GM19043 (cell line): ENCODE data around the gene IFT88.
"Not testable (repeated sequence)": the region's sequence is repeated elsewhere in the genome, so short reads cannot be mapped to it uniquely, and the experiment has no call there.

Experiments
- ATAC-seq: cut with Tn5 transposase; IDR thresholded peaks from one replicate; pipeline ENCODE4 v1.9.1; 2021; ENCODE audit warnings: low read depth; ENCODE audit not compliant: unreplicated experiment

IFT88 gene

DNA sequence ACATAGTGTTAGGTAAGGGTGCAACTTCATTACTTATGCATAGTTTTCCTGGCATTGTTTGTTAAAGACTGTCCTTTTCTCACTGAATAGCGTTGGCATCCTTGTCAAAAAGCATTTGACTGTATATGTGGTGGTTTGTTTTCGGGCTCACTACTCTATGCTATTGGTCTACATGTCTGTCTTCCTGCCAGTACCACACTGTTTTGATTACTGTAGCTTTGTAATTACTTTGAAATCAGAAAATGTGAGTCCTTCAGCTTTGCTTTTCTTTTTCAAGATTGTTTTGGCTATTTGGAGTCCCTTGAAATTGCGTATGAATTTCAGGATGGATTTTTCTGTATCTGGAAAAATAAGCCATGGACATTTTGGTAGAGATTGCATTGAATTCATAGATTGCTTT lies 56.0 kb downstream of the IFT88 start:
- no peak for ATAC-seq

DNA sequence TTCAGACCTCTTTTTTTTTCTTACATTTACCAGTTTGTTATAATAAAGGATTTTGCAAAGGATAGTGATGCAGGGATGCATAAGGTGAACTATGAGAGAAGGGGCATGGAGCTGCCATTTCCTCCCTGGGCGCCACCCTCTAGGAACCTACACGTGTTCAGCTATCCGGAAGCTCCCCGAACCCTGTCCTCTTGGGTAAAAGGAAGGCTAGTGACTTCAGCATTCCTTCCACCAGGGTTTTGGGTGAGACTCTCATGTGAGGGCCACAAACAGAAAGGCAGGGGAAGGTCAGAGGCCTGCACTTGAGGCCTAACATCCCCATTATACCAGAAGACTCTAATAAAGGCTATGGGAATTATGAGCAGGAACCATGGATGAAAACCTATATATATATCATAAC lies 57.3 kb downstream of the IFT88 start:
- ATAC-seq: no peak

DNA sequence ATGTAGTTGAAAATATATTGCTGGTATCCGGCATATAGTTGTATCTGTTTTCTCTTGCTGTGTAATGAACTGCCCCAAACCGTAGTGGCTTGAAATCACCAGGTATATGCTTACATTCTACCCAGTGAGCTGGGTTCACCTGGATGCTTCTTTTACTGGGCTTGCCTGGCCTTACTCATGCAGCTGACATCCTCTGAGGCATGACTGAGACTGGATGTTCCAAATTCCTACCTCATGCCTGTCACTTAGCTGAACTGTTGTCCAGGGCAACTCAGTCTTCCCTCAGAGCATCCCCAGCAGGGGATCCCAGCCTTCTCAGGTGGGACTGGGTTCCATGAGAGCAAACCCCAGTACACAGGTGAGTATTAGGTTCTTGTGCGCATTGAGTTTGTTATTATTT lies 66.8 kb downstream of the IFT88 start:
- no peak for ATAC-seq

DNA sequence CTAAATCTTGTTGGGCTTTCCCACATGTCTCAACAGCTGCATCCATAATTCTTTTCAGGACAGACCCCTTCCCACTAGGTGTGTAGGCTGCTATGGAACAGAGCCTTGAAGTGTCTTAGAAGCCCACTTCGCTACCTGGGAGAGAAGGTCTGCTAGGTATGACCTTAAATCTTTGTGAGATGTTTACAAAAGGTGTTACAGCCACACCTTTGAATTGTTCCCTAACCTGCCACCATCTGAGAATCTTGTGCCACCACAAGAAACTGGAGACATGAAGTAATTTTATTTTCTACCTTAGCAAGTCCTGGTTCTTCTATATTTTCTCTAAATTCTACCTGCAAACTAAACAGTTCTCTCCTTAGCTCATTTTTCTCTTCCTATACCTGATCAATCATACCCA lies 69.1 kb downstream of the IFT88 start:
- no peak for ATAC-seq

DNA sequence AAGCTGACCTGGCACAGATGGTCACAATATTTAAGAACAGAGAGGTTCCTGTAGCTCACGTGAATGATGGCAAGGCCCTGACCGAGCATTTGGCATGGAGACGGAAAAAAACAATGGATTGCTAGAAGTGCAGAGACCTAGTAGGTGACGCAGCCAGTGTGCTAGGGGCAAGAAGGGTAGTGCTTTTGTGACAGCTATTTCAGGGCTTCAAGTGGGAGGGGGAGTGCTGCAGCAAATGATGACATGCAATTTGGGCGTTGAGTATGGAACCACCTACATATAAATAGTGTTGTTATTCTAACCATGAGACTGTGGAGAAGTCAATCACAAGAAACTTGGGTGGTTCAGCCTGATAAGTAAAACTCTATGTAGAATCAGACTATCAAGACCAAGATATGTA lies 70.9 kb downstream of the IFT88 start:
- ATAC-seq: no peak

DNA sequence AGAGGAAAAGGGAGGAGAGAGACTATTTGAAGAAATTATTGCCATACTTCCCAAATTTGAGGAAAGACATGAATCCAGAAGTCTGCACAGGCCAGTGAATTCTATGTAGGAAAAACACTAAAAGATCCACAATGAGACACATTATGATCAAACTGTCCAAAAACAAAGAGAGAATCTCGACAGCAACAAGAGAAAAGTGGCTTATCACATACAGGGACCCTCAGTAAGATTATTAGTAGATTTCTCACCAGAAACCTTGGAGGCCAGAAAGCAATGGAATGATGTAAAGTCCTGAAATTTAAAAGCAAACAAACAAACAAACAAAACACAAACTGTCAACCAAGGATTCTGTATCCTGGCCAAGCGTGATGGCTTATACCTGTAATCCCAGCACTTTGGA lies 80.8 kb downstream of the IFT88 start:
- no peak for ATAC-seq

DNA sequence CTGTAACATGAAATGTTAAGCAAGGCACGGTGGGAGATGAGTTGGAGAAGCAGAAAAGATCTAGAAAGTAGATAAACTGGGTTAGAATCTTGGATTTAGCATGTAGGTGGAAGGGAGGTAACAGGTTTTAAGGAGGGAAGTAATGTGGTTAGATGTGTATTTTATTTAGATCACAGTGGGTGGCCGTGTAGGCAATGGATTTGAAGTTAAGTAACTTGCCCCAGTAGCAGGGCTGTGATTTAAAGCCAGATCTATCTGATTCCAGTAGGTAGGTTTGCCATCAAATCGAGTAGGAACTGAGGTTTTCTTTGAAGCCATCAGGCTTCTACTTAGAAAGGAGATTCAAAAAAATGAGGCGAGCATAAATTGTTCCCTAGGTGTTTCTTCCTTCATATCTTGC lies 86.0 kb downstream of the IFT88 start:
- ATAC-seq: no peak

DNA sequence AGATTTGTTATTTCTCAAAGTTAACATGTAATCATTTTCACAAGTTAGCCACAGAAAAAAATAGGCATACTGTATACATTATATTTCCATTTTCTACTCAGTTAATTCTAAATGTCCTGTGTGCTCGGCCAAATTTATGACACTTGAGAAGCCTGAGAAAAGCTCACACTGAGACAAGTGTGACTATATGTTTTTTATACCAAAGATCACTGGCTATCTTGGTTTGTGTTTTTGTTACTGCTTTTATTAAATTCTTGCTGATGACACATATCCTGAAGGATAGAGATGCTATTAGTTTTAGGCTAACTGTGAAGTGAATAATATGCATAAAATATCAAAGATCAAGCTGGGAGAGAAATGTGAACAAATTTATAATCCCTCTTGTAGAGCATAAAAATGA lies 87.2 kb downstream of the IFT88 start:
- no peak for ATAC-seq

DNA sequence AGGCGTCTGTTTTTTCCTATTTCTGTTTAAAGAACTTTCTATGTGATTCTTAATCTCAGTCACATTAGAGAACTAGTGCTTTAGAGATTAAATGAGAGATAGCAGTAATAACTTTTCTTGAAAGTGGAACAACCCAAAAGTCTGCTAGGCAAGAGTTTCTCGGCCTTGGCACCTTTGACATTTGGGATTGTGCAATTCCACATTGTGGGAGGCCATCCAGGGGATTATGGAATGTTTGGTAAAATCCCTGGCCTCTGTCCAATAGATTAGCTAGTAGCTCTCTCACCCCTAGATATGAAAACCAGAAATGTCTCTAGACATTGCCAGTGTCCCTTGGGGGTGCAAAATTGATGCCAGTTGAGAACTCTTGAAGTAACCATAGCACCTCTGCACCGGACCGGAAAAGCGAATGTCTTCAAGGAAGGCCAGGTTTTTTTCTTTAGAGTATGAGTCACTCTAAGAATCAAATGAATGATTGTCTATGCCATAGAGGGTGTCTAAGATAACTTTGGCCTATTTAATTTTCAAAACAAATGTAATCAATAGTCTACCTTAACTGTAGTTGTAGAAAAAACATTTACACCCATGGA lies 91.6 kb downstream of the IFT88 start:
- ATAC-seq: no peak

DNA sequence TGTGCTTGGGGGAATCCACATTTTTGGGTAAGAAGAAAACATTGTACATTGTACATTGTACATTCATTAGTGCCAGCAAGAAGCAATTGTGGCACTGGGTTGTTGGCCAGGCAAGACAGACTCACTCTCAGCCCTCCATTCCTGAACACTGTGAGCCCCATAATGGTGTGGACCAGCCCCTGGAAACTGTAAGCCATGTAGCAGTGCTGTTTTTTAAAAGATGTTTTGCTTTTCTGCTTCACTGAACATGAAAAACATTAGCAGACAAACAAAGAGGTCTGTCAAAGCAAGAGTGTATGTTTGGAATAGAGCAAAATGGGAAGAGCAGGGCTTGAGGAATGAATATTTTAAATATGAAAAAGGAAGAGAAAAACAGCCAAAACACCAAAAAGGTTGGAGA lies 97.4 kb downstream of the IFT88 start:
- ATAC-seq: no peak

DNA sequence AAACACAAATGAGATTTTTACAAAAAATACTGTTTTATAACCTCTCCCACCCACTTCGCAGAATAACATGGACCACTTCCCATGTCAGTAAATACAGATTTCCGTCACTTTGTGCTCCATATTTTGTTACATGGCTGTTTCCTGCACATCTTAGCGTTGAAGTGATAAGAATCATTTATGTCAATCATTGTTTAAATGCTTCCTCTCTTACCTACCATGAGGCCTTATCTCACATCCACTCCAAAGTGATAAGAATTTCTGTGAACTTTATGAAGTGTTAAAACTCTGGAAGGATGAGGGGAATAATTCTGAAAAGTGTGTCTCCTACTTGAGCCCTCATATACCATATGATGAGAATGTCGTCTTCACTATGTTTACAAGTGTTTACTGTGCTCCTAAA lies 100.0 kb downstream of the IFT88 start:
- no peak for ATAC-seq

DNA sequence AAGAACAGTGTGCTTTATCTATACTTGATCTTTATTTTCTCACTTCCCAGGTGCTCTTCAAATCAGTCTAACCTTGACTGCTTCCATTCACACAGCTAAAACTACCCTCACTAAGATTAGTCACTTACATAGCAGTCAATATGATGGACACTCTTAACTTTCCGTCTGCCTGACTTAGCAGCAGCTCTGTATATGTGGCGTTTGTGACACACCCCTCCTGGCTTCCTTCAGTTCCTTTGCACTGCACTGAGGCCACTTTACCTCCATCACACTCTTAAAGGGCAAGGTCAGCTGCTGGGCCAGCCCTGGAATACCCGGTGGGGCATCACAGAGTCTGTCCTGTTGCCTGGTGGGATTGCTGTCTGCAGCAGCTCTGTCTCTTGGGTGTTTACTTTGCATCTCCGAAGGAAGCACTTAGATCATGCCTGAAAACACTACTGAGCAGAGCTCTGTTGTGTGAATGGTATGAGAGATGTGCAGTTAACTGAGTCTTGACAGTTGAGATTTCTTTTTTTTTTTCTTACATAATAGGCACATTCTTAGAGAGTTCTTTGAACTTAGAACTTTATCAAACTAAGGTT lies 101.0 kb downstream of the IFT88 start:
- ATAC-seq: no peak

DNA sequence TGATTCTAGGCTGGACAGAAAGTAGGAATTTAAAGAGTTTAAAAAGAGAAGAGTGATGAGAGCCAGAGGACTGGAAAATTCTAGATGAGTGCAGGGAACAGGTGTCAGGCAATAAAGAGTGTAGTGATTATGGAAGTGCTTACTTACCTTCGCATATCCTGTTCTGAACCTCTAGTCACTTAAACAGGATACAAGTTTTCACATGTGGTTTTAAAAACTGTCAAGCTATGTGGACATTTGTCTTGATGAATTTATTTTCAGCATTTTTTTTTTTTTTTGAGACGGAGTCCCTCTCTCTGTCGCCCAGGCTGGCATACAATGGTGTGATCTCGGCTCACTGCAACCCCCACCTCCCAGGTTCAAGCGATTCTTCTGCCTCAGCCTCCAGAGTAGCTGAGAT lies 102.2 kb downstream of the IFT88 start:
- no peak for ATAC-seq

DNA sequence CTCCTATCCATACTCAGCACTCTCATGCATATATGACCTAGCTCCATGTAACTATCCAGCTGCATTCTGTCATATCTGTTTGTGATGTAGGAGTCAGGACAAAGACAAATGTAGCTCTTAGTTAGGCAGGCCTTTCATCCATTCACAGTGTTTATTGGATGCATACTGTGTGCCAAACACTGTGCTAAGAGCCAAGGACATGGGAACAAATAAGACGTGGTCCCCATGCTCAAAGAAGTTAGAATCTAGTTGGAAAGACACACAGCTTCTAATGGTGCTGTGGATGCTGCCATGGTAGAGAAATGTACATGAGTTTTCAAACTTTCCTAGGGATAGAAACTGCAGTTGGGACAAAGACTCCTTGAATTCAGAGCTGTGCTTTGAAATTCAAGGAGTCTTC lies 104.8 kb downstream of the IFT88 start:
- no peak for ATAC-seq

DNA sequence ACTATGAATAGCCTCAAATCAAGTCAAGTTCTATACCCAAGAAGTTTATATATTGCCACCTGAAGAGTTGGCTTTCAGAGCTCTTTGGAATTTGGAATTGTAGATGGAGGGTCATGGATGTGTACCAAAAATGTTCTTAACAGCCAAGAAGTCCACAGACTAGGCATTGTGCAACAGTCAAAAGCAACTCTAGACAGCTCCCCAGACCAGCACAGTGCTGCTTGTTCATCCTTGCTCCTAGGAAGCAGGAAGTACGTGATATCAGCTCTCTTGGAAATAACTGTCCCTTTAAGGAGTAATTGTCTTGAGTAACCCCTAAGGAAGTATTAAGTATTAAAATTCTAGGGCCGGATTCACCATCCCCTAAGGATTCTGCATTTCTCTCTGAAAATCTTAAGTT lies 105.8 kb downstream of the IFT88 start:
- no peak for ATAC-seq

DNA sequence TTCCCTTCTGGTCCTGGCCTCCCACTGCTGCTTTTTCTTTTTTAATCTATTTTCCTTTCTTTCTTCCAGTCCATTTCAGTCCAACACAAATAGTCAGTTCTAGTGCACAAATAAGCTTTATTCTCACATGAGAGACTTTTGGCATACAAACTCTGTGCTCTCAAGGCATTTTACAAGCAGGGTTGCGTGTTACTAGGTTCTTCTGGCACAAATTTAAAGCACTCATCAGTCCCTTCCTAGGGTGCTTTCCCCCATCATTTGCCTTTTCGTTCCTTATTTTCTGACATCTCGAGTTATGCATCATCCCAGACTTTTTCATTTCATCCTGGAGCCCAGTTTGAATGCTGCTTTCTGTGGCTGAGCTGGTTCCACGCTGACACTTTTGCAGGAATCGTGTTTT lies 106.8 kb downstream of the IFT88 start:
- ATAC-seq: no peak

DNA sequence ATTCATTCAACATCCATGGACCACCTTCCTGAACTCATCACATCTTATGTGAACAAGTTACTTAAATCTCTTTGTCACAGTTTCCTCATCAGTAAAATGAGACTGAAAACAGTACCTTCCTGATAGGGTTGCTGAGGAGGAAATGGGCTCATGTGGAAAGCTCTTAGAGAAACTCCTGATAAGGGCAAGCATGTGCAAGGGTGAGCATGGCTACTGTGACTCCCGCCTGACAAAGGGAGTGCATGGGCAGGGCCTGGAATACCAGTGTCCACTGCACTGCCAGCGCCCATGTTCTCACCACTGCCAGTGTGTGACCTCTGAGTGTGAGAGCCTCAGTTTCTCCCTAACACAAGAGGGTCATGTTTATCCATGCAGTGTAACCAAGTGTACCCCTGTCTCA lies 109.3 kb downstream of the IFT88 start:
- no peak for ATAC-seq

DNA sequence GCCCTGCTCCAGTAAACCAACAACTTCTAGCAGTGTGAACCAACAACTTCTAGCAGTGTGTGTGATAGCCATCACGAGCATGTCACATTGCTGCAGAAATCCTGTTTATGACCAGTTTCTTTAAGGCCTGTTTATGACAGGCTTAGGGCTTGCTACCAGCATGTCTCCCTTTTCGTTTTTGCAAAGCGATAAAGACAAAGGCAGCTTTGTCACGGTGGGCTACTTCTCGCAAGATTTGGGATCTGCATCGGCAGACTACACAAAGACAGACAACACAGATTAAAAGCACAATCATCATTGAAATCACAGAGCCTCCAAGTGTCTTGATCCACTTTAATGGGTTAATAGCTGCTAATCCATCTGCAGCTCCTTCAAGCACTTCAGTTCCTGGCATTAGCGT lies 111.6 kb downstream of the IFT88 start:
- not testable (repeated sequence) for ATAC-seq

DNA sequence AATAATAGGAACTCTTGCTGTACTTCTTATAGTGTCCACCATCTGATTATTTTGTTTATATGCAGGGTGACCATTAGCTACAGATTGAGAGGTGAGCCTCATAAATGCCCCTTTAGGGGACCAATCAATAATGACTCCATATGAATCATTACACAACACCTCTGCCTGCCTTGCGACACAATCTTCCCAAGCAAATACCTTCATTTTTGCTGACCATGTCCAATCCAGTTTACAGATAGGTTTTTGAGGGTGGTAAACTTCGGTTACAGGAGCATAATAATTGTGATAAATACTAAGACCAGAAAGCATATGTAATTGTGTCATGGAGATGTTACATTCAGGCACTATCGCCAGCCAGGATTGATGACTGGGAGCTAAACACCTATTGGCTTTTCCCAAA lies 112.9 kb downstream of the IFT88 start:
- no peak for ATAC-seq

DNA sequence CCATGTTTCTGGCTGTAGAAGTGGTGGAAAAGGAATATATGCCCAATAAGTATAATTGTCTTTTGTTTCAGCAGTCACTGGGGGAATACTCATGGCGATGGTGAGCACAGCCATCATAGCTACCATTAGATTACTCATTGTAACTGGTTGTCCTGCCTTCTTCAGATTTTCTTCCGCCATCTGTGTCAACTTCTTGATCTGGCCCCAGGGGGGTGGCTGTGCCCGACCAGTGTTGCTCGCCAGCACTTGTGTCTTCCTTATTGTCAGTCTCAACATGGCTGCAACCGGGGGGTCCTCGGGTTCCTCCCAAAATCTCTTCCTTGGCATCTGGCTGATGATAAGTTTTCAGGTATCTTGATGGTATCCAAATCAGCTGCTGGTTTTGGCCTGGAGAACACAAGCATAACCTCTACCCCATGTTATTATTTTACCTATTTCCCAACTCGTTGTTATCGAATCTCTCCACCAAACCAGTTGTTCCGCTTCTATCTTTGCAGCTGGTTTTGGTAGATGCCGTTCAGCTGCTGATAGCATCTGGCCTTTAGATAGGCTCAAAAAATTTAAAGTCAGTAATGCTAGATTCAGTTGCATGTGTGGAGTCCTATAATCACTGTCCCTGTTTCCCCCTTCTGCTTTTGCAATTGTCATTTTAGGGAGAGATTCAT lies 113.6 kb downstream of the IFT88 start:
- ATAC-seq: no peak

DNA sequence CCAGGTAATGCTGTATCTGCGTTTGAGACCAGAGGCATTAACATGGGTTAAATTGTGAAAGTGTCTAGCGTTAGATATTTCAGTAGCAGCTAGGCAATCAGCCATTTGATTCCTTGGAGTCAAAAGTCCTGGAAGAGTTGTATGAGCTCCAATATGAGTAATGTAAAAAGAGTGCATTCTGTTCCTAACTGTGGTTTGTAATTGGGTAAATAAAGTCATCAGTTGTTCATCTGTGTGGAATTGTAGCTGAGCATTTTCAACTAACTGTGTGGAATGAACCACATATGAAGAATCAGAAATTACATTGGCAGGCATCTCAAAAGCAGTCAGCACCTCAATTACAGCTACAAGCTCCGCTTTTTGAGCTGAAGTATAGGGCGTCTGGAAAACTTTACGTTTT lies 114.5 kb downstream of the IFT88 start:
- not testable (repeated sequence) for ATAC-seq

DNA sequence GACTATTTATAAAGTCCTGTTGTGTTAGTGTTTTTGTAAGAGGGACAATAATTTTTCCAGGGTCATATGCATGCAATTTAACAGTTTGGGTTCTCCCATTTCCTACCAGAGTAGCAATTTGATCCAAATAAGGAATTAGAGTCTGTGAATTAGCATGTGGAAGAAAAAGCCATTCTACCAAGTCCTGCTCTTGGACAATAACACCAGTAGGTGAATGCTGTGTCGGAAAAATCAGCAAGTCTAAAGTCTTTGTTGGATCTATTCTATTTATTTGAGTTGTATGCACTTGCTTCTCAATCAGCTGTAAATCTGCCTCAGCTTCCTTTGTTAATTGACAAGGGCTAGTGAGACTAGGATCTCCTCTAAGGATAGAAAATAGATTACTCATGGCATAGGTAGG lies 115.1 kb downstream of the IFT88 start:
- no peak for ATAC-seq
